Uterus (tissue), 4 donors: ENCODE measurements around the gene VIL1. TPM values are rescaled to one million over a fixed set of nuclear protein-coding genes. Genes with fewer than 3 reads are reported as not detected.

Experiments
- DNase-seq, 2 donors: peaks; one replicate each; pipeline ENCODE4 v3.0.0-alpha.2; 2019 to 2020
- H3K27ac ChIP-seq, 2 donors: fragments of 200-600 bp; sonication (generic); 1 replicate in 1 of 2; 2 replicates in 1 of 2; pipeline ENCODE4 v1.5.1; 2016 to 2018
- H3K27me3 ChIP-seq, 2 donors: fragments of 200-600 bp; sonication (generic); one replicate each; pipeline ENCODE4 v1.5.1; 2018 to 2019; ENCODE audit warnings: control low read depth in 1 of 2
- H3K36me3 ChIP-seq, 2 donors: fragments of 200-600 bp; sonication (generic); one replicate each; pipeline ENCODE4 v1.5.1; 2019; ENCODE audit warnings: control low read depth in 1 of 2
- H3K4me1 ChIP-seq, 2 donors: fragments of 200-600 bp; sonication (generic); one replicate each; pipeline ENCODE4 v1.5.1; 2018 to 2019; ENCODE audit warnings: control low read depth in 1 of 2
- H3K4me3 ChIP-seq, 2 donors: fragments of 200-600 bp; sonication (generic); 1 replicate in 1 of 2; 2 replicates in 1 of 2; pipeline ENCODE4 v1.5.1; 2018 to 2019; ENCODE audit warnings: mild to moderate bottlenecking in 1 of 2
- H3K9me3 ChIP-seq, 2 donors: fragments of 200-600 bp; sonication (generic); one replicate each; pipeline ENCODE4 v1.5.1; 2019; ENCODE audit warnings: control low read depth in 1 of 2
- POLR2A ChIP-seq, 2 donors: fragments of 450-650 bp; IDR thresholded peaks; one replicate each; pipeline ENCODE4 v1.6.1; 2016; ENCODE audit warnings: antibody characterized with exemption in 2 of 2, mild to moderate bottlenecking in 1 of 2, moderate library complexity in 1 of 2
- intact Hi-C: fragments of 100-400 bp; cut with DNase I; formaldehyde crosslinking; loops from one replicate; pipeline ENCODE4 v1.15.1; 2023; ENCODE audit warnings: low total_unique reads
- total RNA-seq, 4 donors: library from RNA; depleted of rRNA in 3 of 4; stranded (reverse); fragments of >200 nt in 3 of 4; gene quantifications; one replicate each; pipeline versions ENCODE4 v1.1.0 to v1.2.4, GENCODE V29; 2014 to 2023
- TF ChIP-seq, protein P1 (sequence below), 4 experiments: fragments of 200-600 bp in 2 of 4; fragments of 450-650 bp in 2 of 4; sonication (generic) in 2 of 4; IDR thresholded peaks; one replicate each; pipeline ENCODE4 v1.5.1; 2016 to 2019; ENCODE audit warnings: antibody characterized with exemption in 4 of 4, mild to moderate bottlenecking in 2 of 4, moderate library complexity in 1 of 4
- donor health status: DM: yes; HTN: yes; CAD: no.

VIL1 gene
- total RNA-seq, 4 donors from 2014 or later = 0.28 to 0.59 (median 0.51) TPM; not detected in 1

- DNase-seq = no peak
- intact Hi-C loops = no loop called here
Observed at GRCh38 chr2:218430721-218431120, 11.8 kb downstream of the VIL1 start.

DNA sequence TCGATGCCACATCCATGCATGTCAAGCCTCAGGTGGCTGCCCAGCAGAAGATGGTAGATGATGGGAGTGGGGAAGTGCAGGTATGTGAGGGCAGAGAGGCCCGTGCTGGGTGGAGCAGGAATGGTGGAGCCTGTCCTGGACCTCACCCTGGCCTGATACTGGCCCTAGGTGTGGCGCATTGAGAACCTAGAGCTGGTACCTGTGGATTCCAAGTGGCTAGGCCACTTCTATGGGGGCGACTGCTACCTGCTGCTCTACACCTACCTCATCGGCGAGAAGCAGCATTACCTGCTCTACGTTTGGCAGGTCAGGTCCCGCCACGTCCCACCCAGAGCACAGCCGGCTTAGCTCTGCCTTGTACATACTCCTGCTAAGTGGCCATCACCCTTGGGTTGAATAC, 13.0 kb downstream of the VIL1 start:
- no peak for TF ChIP-seq POLR2A (IDR thresholded peaks at IDR 0.05)
- Histone ChIP-seq H3K9me3 (no peaks in the 10 kb centered on the region), H3K36me3 (no peaks in the 10 kb centered on the region), H3K27ac (no peak overlapping the region), H3K4me1 (no peaks in the 10 kb centered on the region), H3K27me3 (no peaks in the 10 kb centered on the region), H3K4me3 (no peak overlapping the region)
- intact Hi-C loops = no loop called here
- no peak for DNase-seq

More at GRCh38 chr2:218430721-218431120, 11.8 kb downstream of the VIL1 start:
- no peak overlapping the region for H3K4me3 ChIP-seq
- no peaks in the 10 kb centered on the region for H3K36me3 ChIP-seq
- H3K4me1 ChIP-seq = no peaks in the 10 kb centered on the region
- TF ChIP-seq, protein P1, sequence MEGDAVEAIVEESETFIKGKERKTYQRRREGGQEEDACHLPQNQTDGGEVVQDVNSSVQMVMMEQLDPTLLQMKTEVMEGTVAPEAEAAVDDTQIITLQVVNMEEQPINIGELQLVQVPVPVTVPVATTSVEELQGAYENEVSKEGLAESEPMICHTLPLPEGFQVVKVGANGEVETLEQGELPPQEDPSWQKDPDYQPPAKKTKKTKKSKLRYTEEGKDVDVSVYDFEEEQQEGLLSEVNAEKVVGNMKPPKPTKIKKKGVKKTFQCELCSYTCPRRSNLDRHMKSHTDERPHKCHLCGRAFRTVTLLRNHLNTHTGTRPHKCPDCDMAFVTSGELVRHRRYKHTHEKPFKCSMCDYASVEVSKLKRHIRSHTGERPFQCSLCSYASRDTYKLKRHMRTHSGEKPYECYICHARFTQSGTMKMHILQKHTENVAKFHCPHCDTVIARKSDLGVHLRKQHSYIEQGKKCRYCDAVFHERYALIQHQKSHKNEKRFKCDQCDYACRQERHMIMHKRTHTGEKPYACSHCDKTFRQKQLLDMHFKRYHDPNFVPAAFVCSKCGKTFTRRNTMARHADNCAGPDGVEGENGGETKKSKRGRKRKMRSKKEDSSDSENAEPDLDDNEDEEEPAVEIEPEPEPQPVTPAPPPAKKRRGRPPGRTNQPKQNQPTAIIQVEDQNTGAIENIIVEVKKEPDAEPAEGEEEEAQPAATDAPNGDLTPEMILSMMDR (IDR thresholded peaks at IDR 0.05) = no peak
- no peak for TF ChIP-seq POLR2A (IDR thresholded peaks at IDR 0.05)
- no peaks in the 10 kb centered on the region for H3K9me3 ChIP-seq
- H3K27ac ChIP-seq = no peak overlapping the region
- H3K27me3 ChIP-seq = no peaks in the 10 kb centered on the region

GRCh38 chr2:218432676-218433365, 13.9 kb downstream of the VIL1 start:
- intact Hi-C loops = no loop called here
- Histone ChIP-seq H3K4me1 (no peaks in the 10 kb centered on the region), H3K27ac (no peak overlapping the region), H3K4me3 (no peak overlapping the region), H3K36me3 (no peaks in the 10 kb centered on the region), H3K27me3 (no peaks in the 10 kb centered on the region), H3K9me3 (no peaks in the 10 kb centered on the region)
- no peak for TF ChIP-seq POLR2A (IDR thresholded peaks at IDR 0.05)
- TF ChIP-seq, protein P1 (IDR thresholded peaks at IDR 0.05) = no peak
- no peak for DNase-seq

DNA sequence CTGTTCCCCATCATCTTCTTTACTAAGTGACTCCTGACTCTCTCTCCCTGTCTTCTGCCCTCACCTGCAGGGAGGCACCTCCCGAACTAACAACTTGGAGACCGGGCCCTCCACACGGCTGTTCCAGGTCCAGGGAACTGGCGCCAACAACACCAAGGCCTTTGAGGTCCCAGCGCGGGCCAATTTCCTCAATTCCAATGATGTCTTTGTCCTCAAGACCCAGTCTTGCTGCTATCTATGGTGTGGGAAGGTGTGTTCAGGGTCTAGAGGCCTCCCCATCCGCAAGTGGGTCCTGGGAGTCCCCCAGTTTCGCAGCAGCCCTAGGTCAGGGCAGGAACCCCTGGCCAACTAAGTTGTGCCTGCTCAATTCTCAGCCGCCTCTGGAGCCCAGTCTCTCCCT, 15.5 kb downstream of the VIL1 start:
- no peak for TF ChIP-seq POLR2A (IDR thresholded peaks at IDR 0.05)
- TF ChIP-seq, protein P1 (IDR thresholded peaks at IDR 0.05) = no peak
- H3K36me3 ChIP-seq = no peaks in the 10 kb centered on the region
- no peak for DNase-seq
- no peaks in the 10 kb centered on the region for H3K27me3 ChIP-seq
- no peak overlapping the region for H3K4me3 ChIP-seq
- no peaks in the 10 kb centered on the region for H3K9me3 ChIP-seq
- intact Hi-C loops = no loop called here
- H3K27ac ChIP-seq = no peak overlapping the region
- no peaks in the 10 kb centered on the region for H3K4me1 ChIP-seq

DNA sequence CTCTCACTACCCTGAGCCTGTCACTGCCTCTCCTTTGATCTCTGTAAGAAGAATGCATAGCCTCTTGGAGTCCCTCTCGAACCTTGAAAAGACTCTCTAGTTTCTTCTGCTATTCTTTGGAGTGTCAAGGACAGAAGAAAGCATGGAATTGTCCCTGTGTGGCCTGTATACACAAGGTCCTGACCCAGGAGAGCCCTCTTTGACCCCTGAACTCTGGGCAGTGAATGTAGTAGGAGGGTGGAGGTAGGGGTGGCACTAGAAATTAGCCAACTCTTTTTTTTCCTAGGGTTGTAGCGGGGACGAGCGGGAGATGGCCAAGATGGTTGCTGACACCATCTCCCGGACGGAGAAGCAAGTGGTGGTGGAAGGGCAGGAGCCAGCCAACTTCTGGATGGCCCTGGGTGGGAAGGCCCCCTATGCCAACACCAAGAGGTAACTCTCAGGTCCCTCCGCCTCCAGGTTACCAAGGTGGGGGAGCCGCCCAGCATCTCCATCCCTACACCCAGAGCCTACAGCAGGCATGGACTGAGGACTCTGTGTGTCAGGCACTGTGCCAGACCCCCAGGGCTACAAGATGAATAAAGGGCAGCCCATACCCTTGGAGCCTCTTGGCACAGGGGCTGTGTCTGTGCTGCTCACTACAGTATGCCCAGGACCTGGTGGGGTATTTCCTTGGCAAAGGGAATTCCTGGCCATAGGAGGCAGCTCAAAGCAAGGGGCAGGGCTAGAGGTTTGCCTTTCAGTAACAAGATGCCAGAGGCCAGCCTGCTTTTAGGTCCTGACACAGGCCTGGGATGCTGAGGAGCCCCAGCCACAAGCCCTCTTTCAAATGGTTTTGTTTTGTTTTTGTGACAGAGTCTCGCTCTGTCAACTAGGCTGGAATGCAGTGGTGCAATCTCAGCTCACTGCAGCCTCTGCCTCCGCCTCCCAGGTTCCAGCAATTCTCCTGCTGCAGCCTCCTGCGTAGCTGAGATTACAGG, 16.4 kb downstream of the VIL1 start:
- TF ChIP-seq, protein P1 (IDR thresholded peaks at IDR 0.05) = no peak
- TF ChIP-seq POLR2A (IDR thresholded peaks at IDR 0.05) = no peak
- Histone ChIP-seq H3K27me3 (no peaks in the 10 kb centered on the region), H3K9me3 (no peaks in the 10 kb centered on the region), H3K4me3 (no peak overlapping the region), H3K36me3 (no peaks in the 10 kb centered on the region), H3K4me1 (no peaks in the 10 kb centered on the region), H3K27ac (no peak overlapping the region)
- no peak for DNase-seq
- intact Hi-C loops = no loop called here
